ENCODE data around the gene PCNX1. TPM values are rescaled to one million over a fixed set of nuclear protein-coding genes. Genes with fewer than 3 reads are reported as not detected.

Gene PCNX1
- total and polyA plus RNA-seq, 2 donors (not counting 1 experiment from before 2014, with no cell fraction given): 35.7 to 69.4 TPM

- TF ChIP-seq EZH2 (IDR thresholded peaks at IDR 0.05; ENCODE audit: low read length, missing control alignments) (no peak), CTCF (conservative IDR thresholded peaks at IDR 0.05 in 1 of 2, IDR thresholded peaks at IDR 0.05 in 1 of 2; ENCODE audit: low read depth in 1 of 2, low read length in 2 of 2) (no peak)
- H3K36me3 ChIP-seq (ENCODE audit: control insufficient read depth, insufficient read depth, low read length): peaks cover 3% of the 10 kb centered on the region
- no peak for DNase-seq (ENCODE audit: low read depth in 2 of 2)
Observed at GRCh38 chr14:71031000-71031399, 123.7 kb downstream of the PCNX1 start.

DNA sequence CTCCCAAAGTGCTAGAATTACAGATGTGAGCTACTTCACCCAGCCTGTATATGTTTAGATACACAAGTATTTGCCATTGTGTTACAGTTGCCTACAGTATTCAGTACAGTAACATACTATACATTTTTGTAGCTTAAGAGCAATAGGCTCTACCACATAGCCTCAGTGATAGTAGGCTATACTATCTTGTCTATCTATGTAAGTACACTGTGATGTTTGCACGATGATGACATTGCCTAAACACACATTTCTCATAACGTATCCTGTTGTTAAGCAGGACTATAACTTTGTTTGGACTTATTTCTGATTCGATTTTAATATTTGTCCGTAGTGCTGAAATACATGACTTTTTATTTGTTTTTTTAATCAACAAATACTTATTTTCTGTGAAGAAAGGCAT lies 129.2 kb downstream of the PCNX1 start:
- no peaks in the 10 kb centered on the region for H4K20me1 ChIP-seq (ENCODE audit: control insufficient read depth, extremely low read depth, insufficient read depth, low read length)
- no peak overlapping the region for H3K27ac ChIP-seq (ENCODE audit: insufficient read depth, low read length)
- H3K4me3 ChIP-seq (replicated peaks in 1 of 4; ENCODE audit: control extremely low read depth in 1 of 4, insufficient read depth in 1 of 4, low read depth in 3 of 4, low read length in 4 of 4): no peak overlapping the region
- H3K9me3 ChIP-seq (ENCODE audit: control insufficient read depth, insufficient read depth, low read depth, low read length): no peaks in the 10 kb centered on the region
- H2AFZ ChIP-seq (ENCODE audit: low read length): no peak overlapping the region
- DNase-seq (ENCODE audit: low read depth in 2 of 2): no peak
- no peaks in the 10 kb centered on the region for H3K4me1 ChIP-seq (ENCODE audit: control insufficient read depth, extremely low read depth, insufficient read depth, low read length)
- no peak overlapping the region for H3K4me2 ChIP-seq (ENCODE audit: extremely low read depth, insufficient read depth, low read length)
- H3K36me3 ChIP-seq (ENCODE audit: control insufficient read depth, insufficient read depth, low read length): peaks cover under 1% of the 10 kb centered on the region
- no peaks in the 10 kb centered on the region for H3K79me2 ChIP-seq (ENCODE audit: control insufficient read depth, insufficient read depth, low read length)
- no peaks in the 10 kb centered on the region for H3K27me3 ChIP-seq (ENCODE audit: control insufficient read depth, insufficient read depth, low read length)
- no peak overlapping the region for H3K9ac ChIP-seq (ENCODE audit: insufficient read depth, low read length)
- no peak for TF ChIP-seq EZH2 (IDR thresholded peaks at IDR 0.05; ENCODE audit: low read length, missing control alignments)
- no peak for TF ChIP-seq CTCF (conservative IDR thresholded peaks at IDR 0.05 in 1 of 2, IDR thresholded peaks at IDR 0.05 in 1 of 2; ENCODE audit: low read depth in 1 of 2, low read length in 2 of 2)

More at GRCh38 chr14:71031000-71031399, 123.7 kb downstream of the PCNX1 start:
- Histone ChIP-seq H3K4me2 (ENCODE audit: extremely low read depth, insufficient read depth, low read length) (no peak overlapping the region), H3K9ac (ENCODE audit: insufficient read depth, low read length) (no peak overlapping the region), H3K4me1 (ENCODE audit: control insufficient read depth, extremely low read depth, insufficient read depth, low read length) (no peaks in the 10 kb centered on the region), H3K9me3 (ENCODE audit: control insufficient read depth, insufficient read depth, low read depth, low read length) (no peaks in the 10 kb centered on the region), H3K79me2 (ENCODE audit: control insufficient read depth, insufficient read depth, low read length) (no peaks in the 10 kb centered on the region), H3K27ac (ENCODE audit: insufficient read depth, low read length) (no peak overlapping the region), H4K20me1 (ENCODE audit: control insufficient read depth, extremely low read depth, insufficient read depth, low read length) (no peaks in the 10 kb centered on the region), H2AFZ (ENCODE audit: low read length) (no peak overlapping the region), H3K4me3 (replicated peaks in 1 of 4; ENCODE audit: control extremely low read depth in 1 of 4, insufficient read depth in 1 of 4, low read depth in 3 of 4, low read length in 4 of 4) (no peak overlapping the region), H3K27me3 (ENCODE audit: control insufficient read depth, insufficient read depth, low read length) (no peaks in the 10 kb centered on the region)

DNA sequence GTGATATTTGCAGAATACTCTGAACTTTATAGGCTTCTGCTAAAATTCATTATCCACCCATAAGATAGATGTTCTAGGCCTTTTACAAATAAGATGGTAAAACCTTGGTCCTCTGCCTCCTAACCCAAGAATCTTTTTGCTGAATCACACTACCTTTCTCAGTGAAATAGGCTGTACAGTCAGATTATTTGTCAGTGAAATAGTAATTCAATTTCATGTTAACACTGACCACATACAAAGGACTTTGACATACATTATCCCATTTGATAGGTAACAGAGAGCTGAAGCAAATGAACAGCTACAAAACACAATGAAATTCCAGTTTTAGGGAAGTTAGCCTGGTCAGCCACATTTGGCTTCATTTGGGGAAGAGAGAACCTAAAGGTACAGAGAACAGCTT lies 141.1 kb downstream of the PCNX1 start:
- no peaks in the 10 kb centered on the region for H3K27me3 ChIP-seq (ENCODE audit: control insufficient read depth, insufficient read depth, low read length)
- peaks cover 9% of the 10 kb centered on the region for H3K36me3 ChIP-seq (ENCODE audit: control insufficient read depth, insufficient read depth, low read length)
- no peak for DNase-seq (ENCODE audit: low read depth in 2 of 2)
- no peaks in the 10 kb centered on the region for H3K79me2 ChIP-seq (ENCODE audit: control insufficient read depth, insufficient read depth, low read length)
- no peaks in the 10 kb centered on the region for H3K9me3 ChIP-seq (ENCODE audit: control insufficient read depth, insufficient read depth, low read depth, low read length)
- no peak overlapping the region for H3K4me2 ChIP-seq (ENCODE audit: extremely low read depth, insufficient read depth, low read length)
- no peak overlapping the region for H3K9ac ChIP-seq (ENCODE audit: insufficient read depth, low read length)
- H3K4me1 ChIP-seq (ENCODE audit: control insufficient read depth, extremely low read depth, insufficient read depth, low read length): no peaks in the 10 kb centered on the region
- peaks cover 3% of the 10 kb centered on the region for H4K20me1 ChIP-seq (ENCODE audit: control insufficient read depth, extremely low read depth, insufficient read depth, low read length)
- H3K27ac ChIP-seq (ENCODE audit: insufficient read depth, low read length): peak overlapping the region; percentile 10
- H3K4me3 ChIP-seq (replicated peaks in 1 of 4; ENCODE audit: control extremely low read depth in 1 of 4, insufficient read depth in 1 of 4, low read depth in 3 of 4, low read length in 4 of 4): no peak overlapping the region
- H2AFZ ChIP-seq (ENCODE audit: low read length): no peak overlapping the region
- TF ChIP-seq CTCF (conservative IDR thresholded peaks at IDR 0.05 in 1 of 2, IDR thresholded peaks at IDR 0.05 in 1 of 2; ENCODE audit: low read depth in 1 of 2, low read length in 2 of 2) (no peak), EZH2 (IDR thresholded peaks at IDR 0.05; ENCODE audit: low read length, missing control alignments) (no peak)
